Measurements from ENCODE around the gene IVNS1ABP. TPM values are rescaled to one million over a fixed set of nuclear protein-coding genes. Genes with fewer than 3 reads are reported as not detected.

Gene IVNS1ABP
- total RNA-seq, 1 experiment from 2014 or later, result 72.4 TPM

GRCh38 chr1:185328255-185328654 lies 11.2 kb upstream of the IVNS1ABP start:
- no peak for TF ChIP-seq CTCF (IDR thresholded peaks at IDR 0.05; ENCODE audit: insufficient read depth in 1 of 2, low read depth in 1 of 2, low read length in 1 of 2, severe bottlenecking in 1 of 2, unreplicated experiment in 1 of 2)
- Mint-ChIP-seq H3K9me3 (ENCODE audit: unreplicated experiment) (peaks cover 10% of the 10 kb centered on the region), H3K36me3 (ENCODE audit: insufficient read depth, unreplicated experiment) (no peaks in the 10 kb centered on the region), H3K27ac (ENCODE audit: unreplicated experiment) (no peak overlapping the region), H3K27me3 (ENCODE audit: insufficient read depth, unreplicated experiment) (no peaks in the 10 kb centered on the region), H3K4me3 (ENCODE audit: unreplicated experiment) (no peak overlapping the region), H3K4me1 (ENCODE audit: low read depth, unreplicated experiment) (peaks cover 13% of the 10 kb centered on the region)
- POLR2A ChIA-PET, result no interaction called here
- H3K9me3 ChIP-seq, result 0 out of 2 replicates have a peak, but pooled peaks cover 4% of the 10 kb centered on the region
- intact Hi-C loops (cut with micrococcal nuclease; ENCODE audit: unreplicated experiment), result no loop called here
- CTCF ChIA-PET, result no interaction called here
- no peak overlapping the region for H3K4me3 ChIP-seq (ENCODE audit: low read depth, low read length)
- H3K27me3 ChIP-seq (replicated peaks; ENCODE audit: control insufficient read depth, insufficient read depth, low read length), result no peaks in the 10 kb centered on the region
- BruUV-seq (replicated peaks), result no TSS peak
- peaks cover 7% of the 10 kb centered on the region; the same call in 1 of the 2 replicates for H3K4me1 ChIP-seq
- no peak for DNase-seq
- no peaks in the 10 kb centered on the region for H3K36me3 ChIP-seq (ENCODE audit: control insufficient read depth, insufficient read depth, low read length)

- H3K27ac Mint-ChIP-seq (ENCODE audit: unreplicated experiment), result no peak overlapping the region
- H3K4me1 Mint-ChIP-seq (ENCODE audit: low read depth, unreplicated experiment), result peaks cover 13% of the 10 kb centered on the region
- Histone ChIP-seq H3K27me3 (replicated peaks; ENCODE audit: control insufficient read depth, insufficient read depth, low read length) (no peaks in the 10 kb centered on the region), H3K4me3 (ENCODE audit: low read depth, low read length) (no peak overlapping the region), H3K36me3 (ENCODE audit: control insufficient read depth, insufficient read depth, low read length) (no peaks in the 10 kb centered on the region), H3K9me3 (0 out of 2 replicates have a peak, but pooled peaks cover 4% of the 10 kb centered on the region), H3K4me1 (peaks cover 7% of the 10 kb centered on the region; the same call in 1 of the 2 replicates)
- no peak overlapping the region for H3K4me3 Mint-ChIP-seq (ENCODE audit: unreplicated experiment)
- no peaks in the 10 kb centered on the region for H3K27me3 Mint-ChIP-seq (ENCODE audit: insufficient read depth, unreplicated experiment)
- ChIA-PET POLR2A (no interaction called here), CTCF (interaction anchor here (0.7 kb wide), 1 partner anchor 15 kb away, joined by 5 read pairs; no protein-coding TSS in a partner anchor)
- TF ChIP-seq CTCF (IDR thresholded peaks at IDR 0.05; ENCODE audit: insufficient read depth in 1 of 2, low read depth in 1 of 2, low read length in 1 of 2, severe bottlenecking in 1 of 2, unreplicated experiment in 1 of 2), result no peak
- H3K36me3 Mint-ChIP-seq (ENCODE audit: insufficient read depth, unreplicated experiment), result no peaks in the 10 kb centered on the region
- DNase-seq, result no peak
- peaks cover 10% of the 10 kb centered on the region for H3K9me3 Mint-ChIP-seq (ENCODE audit: unreplicated experiment)
- intact Hi-C loops (cut with micrococcal nuclease; ENCODE audit: unreplicated experiment), result no loop called here
- BruUV-seq (replicated peaks), result no TSS peak
These were observed 8.4 kb upstream of the IVNS1ABP start for GRCh38 chr1:185325413-185325812.

GRCh38 chr1:185324118-185324517 lies 7.1 kb upstream of the IVNS1ABP start:
- no peak for TF ChIP-seq CTCF (IDR thresholded peaks at IDR 0.05; ENCODE audit: insufficient read depth in 1 of 2, low read depth in 1 of 2, low read length in 1 of 2, severe bottlenecking in 1 of 2, unreplicated experiment in 1 of 2)
- ChIA-PET CTCF (no interaction called here), POLR2A (no interaction called here)
- Mint-ChIP-seq H3K27me3 (ENCODE audit: insufficient read depth, unreplicated experiment) (no peaks in the 10 kb centered on the region), H3K9me3 (ENCODE audit: unreplicated experiment) (peaks cover 10% of the 10 kb centered on the region), H3K4me1 (ENCODE audit: low read depth, unreplicated experiment) (peaks cover 13% of the 10 kb centered on the region), H3K4me3 (ENCODE audit: unreplicated experiment) (no peak overlapping the region), H3K36me3 (ENCODE audit: insufficient read depth, unreplicated experiment) (no peaks in the 10 kb centered on the region), H3K27ac (ENCODE audit: unreplicated experiment) (no peak overlapping the region)
- H3K36me3 ChIP-seq (ENCODE audit: control insufficient read depth, insufficient read depth, low read length), result no peaks in the 10 kb centered on the region
- no TSS peak for BruUV-seq (replicated peaks)
- H3K4me1 ChIP-seq, result peaks cover 7% of the 10 kb centered on the region; the same call in 1 of the 2 replicates
- 0 out of 2 replicates have a peak, but pooled peaks cover 4% of the 10 kb centered on the region for H3K9me3 ChIP-seq
- intact Hi-C loops (cut with micrococcal nuclease; ENCODE audit: unreplicated experiment), result no loop called here
- no peaks in the 10 kb centered on the region for H3K27me3 ChIP-seq (replicated peaks; ENCODE audit: control insufficient read depth, insufficient read depth, low read length)
- no peak overlapping the region for H3K4me3 ChIP-seq (ENCODE audit: low read depth, low read length)
- no peak for DNase-seq

Data from Caco-2 (cell line).